NB4 (cell line): ENCODE data around the gene CLSTN3.

Source experiments
- POLR2A ChIP-seq: IDR thresholded peaks from 2 replicates; pipeline ENCODE4 v1.6.1; 2011; ENCODE audit warnings: mild to moderate bottlenecking; ENCODE audit not compliant: insufficient read length; ENCODE audit errors: extremely low read depth
- TF ChIP-seq, protein P1 (sequence below): IDR thresholded peaks from one replicate; pipeline ENCODE4 v1.5.1; 2012; ENCODE audit warnings: low read depth, low read length
- TF ChIP-seq, protein P2 (sequence below): IDR thresholded peaks from 2 replicates; pipeline ENCODE4 v1.6.1; 2011; ENCODE audit warnings: low read depth, low read length

DNA sequence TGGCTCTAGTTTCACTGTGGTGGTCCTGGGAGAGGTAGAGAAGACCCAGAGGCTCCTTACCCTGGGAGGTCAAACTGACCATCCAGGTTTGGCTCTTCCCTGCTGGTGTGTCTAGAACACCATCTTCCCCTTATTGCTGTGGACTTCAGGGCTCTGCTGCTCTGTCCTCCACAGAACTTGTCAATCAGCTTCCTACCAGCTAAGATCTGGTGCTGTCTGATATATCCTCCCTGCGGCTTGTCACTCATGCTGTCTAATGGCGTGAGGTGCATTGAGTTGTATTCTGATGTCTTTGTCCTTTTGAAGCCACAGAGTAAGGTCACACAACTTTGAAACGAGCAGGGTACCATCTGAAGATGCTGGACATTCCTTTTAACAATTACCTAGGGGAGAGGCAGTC is 14.0 kb upstream of the CLSTN3 start:
- TF ChIP-seq, protein P1, sequence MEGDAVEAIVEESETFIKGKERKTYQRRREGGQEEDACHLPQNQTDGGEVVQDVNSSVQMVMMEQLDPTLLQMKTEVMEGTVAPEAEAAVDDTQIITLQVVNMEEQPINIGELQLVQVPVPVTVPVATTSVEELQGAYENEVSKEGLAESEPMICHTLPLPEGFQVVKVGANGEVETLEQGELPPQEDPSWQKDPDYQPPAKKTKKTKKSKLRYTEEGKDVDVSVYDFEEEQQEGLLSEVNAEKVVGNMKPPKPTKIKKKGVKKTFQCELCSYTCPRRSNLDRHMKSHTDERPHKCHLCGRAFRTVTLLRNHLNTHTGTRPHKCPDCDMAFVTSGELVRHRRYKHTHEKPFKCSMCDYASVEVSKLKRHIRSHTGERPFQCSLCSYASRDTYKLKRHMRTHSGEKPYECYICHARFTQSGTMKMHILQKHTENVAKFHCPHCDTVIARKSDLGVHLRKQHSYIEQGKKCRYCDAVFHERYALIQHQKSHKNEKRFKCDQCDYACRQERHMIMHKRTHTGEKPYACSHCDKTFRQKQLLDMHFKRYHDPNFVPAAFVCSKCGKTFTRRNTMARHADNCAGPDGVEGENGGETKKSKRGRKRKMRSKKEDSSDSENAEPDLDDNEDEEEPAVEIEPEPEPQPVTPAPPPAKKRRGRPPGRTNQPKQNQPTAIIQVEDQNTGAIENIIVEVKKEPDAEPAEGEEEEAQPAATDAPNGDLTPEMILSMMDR, result no peak
- TF ChIP-seq, protein P2, sequence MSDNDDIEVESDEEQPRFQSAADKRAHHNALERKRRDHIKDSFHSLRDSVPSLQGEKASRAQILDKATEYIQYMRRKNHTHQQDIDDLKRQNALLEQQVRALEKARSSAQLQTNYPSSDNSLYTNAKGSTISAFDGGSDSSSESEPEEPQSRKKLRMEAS, result no peak
- TF ChIP-seq POLR2A, result no peak
